Middle frontal gyrus (tissue), 1 donor: ENCODE measurements around the gene DEPDC4.

Source experiments
- DNase-seq: peaks from one replicate; pipeline ENCODE4 v3.0.0-alpha.2; 2015; ENCODE audit warnings: low spot score; ENCODE audit errors: extremely low spot score

DEPDC4 gene

DNA sequence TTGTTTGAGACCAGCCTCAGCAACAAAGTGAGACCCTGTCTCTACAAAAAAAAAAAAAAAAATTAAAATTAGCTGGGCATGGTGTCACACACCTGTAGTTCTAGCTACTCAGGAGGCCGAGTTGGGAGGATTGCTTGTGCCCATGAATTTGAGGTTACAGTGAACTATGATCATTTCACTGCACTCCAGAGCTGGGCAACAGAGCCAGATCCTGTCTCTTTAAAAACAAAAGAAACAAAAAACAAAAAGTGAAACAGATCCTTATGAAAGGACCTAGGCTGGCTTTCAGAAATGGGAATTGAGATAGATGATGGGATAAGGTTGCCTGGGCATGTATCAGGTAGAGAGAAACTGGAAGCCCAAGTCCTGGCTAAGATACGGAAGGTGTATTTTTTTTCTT, 52.4 kb downstream of the DEPDC4 start:
- no peak for DNase-seq

DNA sequence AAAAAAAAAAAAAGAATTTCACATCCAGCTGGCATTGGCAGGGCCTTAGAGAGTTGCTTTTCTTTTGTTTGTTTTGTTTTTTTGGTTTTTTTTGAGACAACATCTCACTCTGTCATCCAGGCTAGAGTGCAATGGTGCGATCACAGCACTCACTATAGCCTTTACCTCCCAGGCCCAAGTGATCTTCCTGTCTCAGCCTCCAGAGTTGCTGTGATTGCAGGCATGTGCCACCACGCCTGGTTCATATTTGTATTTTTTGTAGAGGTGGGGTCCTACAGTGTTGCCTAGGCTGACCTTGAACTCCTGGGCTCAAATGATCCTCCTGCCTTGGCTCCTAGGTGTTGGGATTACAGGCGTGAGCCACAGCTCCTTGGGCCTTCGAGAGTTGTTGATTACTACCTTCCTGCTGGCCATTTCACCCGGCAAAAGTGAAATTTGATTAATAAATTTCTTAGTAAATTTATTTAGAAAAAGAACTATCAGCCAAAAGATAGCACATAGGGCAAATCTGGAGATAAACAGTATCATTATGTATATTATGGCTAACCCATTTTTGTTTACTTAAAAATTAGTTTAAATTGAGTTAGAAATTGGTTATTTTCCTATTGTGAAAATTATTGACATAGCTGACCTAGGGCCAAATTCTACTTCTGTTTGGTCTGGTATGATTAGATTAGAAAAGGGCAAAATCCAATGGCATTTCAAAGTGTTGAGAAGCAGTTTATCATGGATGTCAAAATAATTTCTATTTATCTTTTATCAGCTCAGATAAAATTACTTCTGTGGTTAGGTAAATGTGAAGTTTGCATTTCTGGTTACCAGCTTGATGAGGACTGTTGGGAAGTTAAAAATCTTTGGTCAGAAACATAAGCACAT, 53.6 kb downstream of the DEPDC4 start:
- DNase-seq = no peak

GRCh38 chr12:100211698-100212097, 55.2 kb downstream of the DEPDC4 start:
- DNase-seq = no peak

- DNase-seq = no peak
Observed at GRCh38 chr12:100208834-100209233, 58.0 kb downstream of the DEPDC4 start.

- no peak for DNase-seq
Observed at GRCh38 chr12:100207311-100207710, 59.6 kb downstream of the DEPDC4 start.

- no peak for DNase-seq
Observed at GRCh38 chr12:100201604-100202423, 65.1 kb downstream of the DEPDC4 start.

DNA sequence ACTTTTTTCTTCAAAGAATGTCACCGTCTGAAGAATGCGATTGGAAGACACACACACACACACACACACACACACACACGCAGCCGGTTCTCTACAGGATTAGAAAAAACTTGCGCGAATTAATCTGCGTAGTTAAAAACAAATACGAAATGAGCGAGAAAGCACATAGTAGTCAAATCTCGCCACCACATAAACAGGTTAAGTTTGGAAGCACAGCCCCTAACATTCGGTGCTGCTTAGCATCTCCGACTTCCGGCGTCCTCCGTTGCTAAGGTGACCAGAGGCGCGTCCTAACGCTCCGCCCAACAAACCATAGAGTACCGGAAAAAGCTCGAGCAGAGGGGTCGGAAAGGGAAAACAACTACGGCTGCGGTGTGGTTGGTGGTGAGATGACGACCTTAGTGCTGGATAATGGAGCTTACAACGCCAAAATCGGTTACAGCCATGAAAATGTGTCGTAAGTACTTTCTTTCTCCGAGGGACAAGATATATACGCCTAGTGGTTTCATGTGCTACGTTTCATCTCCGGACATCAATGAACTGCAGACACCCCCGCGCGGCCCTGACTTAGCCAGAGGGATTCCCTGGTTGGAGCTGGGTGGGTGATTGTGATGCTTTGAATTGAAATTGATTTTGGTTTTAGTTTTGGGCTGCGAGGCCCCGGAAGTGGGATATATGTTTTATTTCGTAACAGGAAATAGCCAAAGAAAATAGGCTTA, 66.3 kb downstream of the DEPDC4 start, which contains the start of gene ACTR6:
TSS of gene ACTR6 (plus strand) at position 353 of the 719 bp plus-strand sequence. CDS start at position 390, 37 bp downstream.
- DNase-seq = peak; percentile 82

GRCh38 chr12:100199347-100200149, 67.3 kb downstream of the DEPDC4 start:
- DNase-seq = no peak

DNA sequence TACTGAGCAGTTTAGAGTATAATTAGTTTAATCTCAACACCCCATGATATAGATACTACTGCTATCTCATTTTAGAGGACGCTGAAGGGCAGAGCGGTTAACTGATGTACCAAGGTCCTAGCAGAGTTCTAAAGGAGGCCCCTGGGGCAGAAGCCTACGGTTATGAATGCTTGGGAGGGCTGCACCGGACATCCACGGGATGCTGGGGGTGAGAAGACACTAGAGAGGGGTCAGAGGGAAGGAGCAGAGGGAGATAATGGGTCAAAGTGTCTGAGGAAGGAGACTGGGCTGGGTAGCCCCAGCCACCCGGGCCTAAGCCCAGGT, 67.9 kb downstream of the DEPDC4 start:
- DNase-seq = no peak

- DNase-seq = no peak
Observed at GRCh38 chr12:100197486-100197885, 69.4 kb downstream of the DEPDC4 start.

DNA sequence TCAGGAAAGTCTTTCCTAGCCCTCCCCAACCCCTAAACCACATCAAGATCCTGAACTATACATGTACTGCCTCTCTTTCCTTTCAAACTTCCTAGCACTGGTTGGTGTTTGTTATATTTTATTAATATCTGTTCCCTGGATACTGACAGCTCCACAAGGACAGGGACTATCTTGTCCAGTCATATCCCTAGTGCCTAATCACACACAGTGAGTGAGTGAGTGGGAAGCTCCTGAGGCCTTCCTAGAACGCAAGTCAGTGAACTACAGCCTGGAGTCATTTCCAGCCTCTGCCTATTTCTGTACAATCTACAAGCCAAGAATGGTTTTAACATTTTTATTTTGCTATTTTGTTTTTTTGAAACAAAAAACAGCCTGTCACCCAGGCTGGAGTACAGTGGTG, 73.8 kb downstream of the DEPDC4 start:
- no peak for DNase-seq
